ENCODE measurements around the gene ARHGEF10L.

DNA sequence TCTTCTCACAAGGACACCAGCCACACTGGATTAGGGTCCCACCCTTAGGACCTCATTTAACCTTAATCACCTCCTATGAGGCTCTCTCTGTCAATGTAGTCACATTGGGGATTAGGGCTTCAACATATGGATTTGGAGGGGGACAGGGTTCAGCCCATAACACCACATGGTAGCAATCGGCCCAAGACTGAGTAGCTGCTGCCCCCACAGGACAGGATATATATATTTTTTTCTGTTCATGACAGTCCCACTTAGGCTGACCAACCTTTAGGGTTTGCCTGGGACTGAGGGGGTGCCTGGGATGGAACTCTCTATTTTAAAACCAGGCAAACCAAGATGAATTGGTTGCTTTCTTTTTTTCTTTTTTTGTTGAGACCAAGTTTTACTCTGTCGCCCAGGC is 207.4 kb downstream of the ARHGEF10L start:
- TF ChIP-seq, protein P1, sequence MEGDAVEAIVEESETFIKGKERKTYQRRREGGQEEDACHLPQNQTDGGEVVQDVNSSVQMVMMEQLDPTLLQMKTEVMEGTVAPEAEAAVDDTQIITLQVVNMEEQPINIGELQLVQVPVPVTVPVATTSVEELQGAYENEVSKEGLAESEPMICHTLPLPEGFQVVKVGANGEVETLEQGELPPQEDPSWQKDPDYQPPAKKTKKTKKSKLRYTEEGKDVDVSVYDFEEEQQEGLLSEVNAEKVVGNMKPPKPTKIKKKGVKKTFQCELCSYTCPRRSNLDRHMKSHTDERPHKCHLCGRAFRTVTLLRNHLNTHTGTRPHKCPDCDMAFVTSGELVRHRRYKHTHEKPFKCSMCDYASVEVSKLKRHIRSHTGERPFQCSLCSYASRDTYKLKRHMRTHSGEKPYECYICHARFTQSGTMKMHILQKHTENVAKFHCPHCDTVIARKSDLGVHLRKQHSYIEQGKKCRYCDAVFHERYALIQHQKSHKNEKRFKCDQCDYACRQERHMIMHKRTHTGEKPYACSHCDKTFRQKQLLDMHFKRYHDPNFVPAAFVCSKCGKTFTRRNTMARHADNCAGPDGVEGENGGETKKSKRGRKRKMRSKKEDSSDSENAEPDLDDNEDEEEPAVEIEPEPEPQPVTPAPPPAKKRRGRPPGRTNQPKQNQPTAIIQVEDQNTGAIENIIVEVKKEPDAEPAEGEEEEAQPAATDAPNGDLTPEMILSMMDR (IDR thresholded peaks at IDR 0.05) = no peak
- no peak for TF ChIP-seq EZH2 (IDR thresholded peaks at IDR 0.05)

Data from neural progenitor cell (in vitro differentiated cells).